Fibroblast of skin of left biceps (primary cell): ENCODE data around the gene AEBP2.

Source experiments
- DNase-seq, 2 experiments: peaks; one replicate each; pipeline ENCODE4 v3.0.0-alpha.2; 2013; ENCODE audit warnings: low read depth in 2 of 2

Gene AEBP2

DNA sequence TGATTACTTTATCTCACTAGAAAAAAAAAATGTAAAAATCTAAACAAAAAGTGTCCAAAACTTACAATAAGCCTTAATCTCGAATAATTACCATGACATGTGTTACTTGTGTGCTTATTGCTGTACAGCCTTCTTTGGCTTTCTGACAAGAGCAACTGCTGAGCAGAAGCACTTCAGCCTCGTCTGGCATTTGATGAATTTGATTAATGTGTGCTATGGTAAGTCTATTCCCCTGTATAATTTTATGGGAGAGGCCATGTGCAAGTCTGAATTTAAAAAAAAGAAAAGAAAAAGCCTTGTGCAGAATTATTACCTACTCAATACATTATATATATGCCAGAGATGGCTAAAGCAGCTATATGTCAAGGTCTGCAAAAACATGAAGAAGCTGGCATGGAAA is 113.9 kb downstream of the AEBP2 start:
- no peak for DNase-seq

DNA sequence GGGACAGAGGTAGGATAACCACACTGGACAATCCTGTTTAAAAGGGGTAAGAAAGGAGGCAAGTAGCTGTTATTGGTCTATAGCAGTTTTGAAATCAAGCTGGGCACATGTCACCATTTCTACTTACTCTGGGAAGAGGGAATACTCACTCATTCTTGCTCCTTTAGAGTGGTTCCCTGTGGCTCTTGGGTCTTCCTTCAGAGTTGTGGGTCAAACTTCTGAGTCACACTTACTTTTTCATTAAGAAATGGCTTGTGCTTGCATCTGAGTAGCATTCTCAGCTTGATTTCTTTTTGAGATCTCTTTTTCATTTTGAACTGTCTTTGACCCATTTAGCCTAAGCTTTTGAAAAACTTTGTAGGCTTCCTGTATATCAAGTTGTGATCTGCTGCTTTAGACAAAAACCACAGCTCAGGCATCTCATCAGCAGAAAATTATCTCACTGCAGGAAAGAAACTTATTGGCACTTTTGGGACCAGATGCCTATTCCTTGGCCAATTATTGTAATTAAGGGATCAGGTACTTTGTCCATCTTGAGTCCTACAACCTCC is 122.2 kb downstream of the AEBP2 start:
- no peak for DNase-seq
